Right forelimb (tissue), 1 donor: ENCODE measurements around the gene KRTAP4-7.
"Not testable (repeated sequence)": the region's sequence is repeated elsewhere in the genome, so short reads cannot be mapped to it uniquely, and the experiment has no call there.

Experiments
- DNase-seq: peaks from one replicate; pipeline ENCODE4 v3.0.0-alpha.2; 2018

Gene KRTAP4-7

DNA sequence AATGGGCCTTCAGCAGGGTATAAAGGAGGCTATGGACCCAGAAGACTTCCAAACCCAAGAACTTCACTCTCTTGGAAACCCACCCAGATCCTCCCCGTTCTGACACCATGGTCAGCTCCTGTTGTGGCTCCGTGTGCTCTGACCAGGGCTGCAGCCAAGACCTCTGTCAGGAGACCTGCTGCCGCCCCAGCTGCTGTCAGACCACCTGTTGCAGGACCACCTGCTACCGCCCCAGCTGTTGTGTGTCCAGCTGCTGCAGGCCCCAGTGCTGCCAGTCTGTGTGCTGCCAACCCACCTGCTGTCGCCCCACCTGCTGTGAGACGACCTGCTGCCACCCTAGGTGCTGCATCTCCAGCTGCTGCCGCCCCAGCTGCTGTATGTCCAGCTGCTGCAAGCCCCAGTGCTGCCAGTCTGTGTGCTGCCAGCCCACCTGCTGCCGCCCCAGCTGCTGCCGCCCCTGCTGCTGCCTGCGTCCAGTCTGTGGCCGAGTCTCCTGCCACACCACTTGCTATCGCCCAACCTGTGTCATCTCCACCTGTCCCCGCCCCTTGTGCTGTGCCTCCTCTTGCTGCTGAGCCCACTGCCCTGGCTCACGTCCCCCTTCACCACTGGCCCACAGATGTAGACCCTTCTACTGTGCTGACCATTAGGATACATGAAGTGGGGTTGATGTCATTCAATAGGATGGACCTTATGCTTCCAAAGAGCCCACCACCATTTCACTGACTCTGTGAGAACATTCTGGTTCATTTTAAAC is at the start of gene KRTAP4-7:
TSS of gene KRTAP4-7 (plus strand) at position 51 of the 757 bp plus-strand sequence. CDS start at position 108, 57 bp downstream.
- not testable (repeated sequence) for DNase-seq

DNA sequence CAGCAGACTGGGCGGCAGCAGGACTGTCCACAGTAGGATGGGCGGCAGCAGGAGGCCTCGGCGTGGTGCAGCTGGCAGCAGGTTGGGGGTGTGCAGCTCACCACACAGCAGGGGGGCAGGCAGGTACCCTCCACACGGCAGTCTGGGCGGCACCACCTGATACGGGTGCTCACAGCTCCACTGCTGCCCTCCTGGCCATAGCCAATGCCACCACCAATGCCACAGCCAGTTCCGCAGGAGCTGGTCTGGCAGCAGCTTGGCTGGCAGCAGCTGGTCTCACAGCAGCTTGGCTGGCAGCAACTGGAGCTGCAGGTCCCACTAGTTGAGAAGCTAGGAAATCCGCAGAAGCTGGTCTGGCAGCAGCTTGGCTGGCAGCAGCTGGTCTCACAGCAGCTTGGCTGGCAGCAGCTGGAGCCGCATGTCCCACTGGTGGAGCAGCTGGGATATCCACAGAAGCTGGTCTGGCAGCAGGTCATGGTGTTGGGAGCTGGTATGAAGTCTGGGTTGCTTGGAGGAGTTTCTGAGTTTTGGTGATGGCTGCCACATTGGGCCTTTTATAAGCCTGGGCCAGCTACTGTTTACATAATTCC is 49.5 kb upstream of the KRTAP4-7 start, which contains the start of gene KRTAP1-3:
TSS of gene KRTAP1-3 (minus strand) at position 529 of the 590 bp plus-strand sequence. CDS start at position 476, 53 bp downstream.
- not testable (repeated sequence) for DNase-seq

DNA sequence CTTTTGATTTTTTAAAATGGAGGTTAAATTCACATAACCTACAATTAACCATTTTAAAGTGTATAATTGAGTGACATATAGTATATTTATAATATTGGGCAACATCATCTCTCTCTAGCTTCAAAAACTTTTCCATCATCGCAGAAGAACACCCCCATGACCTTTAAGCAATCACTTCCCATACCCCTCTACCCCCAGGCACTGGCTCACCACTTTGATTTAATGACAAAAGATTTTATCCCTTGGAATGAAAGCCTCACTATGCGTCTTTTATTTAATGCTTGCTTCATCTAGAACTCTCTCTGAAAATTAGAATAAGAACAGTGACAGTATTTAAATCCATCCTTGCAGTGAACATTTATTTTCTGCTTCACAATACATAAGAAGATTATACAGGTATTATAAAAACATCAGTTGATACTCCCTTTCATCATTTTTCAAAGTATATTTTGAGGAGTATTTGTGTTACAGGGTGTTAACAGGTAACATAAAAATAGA is 46.0 kb upstream of the KRTAP4-7 start:
- DNase-seq, result no peak

DNA sequence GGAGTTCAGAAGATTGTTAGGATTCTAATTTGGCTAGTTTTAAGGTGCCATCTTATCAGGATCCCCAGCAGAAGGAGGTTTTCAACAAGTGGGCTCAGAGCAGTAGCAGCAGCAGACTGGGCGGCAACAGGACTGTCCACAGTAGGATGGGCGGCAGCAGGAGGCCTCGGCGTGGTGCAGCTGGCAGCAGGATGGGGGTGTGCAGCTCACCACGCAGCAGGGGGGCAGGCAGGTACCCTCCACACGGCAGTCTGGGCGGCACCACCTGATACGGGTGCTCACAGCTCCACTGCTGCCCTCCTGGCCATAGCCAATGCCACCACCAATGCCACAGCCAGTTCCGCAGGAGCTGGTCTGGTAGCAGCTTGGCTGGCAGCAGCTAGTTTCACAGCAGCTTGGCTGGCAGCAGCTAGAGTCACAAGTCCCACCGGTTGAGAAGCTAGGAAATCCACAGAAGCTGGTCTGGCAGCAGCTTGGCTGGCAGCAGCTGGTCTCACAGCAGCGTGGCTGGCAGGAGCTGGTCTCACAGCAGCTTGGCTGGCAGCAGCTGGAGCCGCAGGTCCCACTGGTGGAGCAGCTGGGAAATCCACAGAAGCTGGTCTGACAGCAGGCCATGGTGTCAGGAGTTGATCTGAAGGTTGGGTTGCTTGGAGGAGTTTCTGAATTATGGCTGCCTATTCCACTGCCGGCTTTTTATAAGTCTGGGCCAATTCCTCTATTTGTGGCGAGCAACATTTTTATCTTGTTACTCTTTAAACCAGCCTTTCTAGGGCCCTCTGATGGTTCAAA is 43.0 kb upstream of the KRTAP4-7 start, which contains the start of gene KRTAP1-1:
TSS of gene KRTAP1-1 (minus strand) at position 668 of the 789 bp plus-strand sequence. CDS start at position 615, 53 bp downstream.
- peak; percentile 47 for DNase-seq

DNA sequence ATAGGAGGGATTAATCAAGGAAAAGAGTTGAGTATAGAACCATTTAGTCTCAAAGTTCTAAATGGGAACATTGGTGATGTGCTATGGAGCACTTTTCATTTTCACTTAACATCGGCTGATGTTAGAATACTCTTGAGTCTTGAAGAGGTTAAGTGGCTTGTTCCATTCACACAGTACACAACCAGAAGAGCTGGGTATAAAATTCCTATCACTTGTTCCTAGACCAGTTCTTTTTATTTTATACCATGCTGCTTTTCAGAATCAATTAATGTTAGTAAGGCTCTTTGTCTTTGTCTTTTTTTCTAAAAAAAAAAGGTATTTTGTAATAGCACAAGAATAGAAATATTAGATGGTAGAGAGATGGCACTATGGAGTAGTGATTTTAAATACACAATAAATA is 41.0 kb upstream of the KRTAP4-7 start:
- no peak for DNase-seq

DNA sequence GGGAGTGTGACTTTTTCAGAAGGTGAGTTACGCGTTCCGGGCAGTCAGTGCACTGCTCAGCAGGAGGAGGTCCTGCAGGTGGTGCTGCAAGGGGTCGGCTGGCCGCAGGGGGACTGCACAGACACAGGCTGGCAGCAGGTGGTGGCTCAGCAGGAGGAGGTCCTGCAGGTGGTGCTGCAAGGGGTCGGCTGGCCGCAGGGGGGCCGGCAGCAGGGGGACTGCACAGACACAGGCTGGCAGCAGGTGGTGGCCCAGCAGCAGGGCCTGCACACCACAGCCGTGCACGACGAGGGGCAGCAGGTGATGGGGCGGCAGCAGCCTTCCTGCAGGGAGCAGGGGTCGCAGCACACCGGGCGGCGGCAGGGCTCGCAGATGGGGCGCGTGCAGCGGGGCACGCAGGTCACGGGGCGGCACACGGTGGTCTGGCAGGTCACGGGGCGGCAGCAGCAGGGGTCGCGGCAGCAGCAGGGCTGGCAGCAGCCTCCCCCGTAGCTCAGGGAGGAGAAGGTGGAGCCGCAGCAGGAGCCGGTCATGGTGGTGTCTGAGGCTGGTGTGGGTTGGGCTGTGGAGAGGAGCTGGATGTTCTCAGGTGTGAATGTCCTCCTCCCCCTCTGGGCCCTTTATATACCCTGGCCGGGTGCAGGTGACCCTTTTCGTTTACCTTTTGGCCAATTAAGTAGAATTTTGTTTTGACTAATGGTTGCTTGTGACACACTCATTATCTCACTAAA is 37.0 kb upstream of the KRTAP4-7 start, which contains the start of gene KRTAP2-1:
TSS of gene KRTAP2-1 (minus strand) at position 582 of the 731 bp plus-strand sequence. CDS start at position 533, 49 bp downstream.
- DNase-seq, result not testable (repeated sequence)

DNA sequence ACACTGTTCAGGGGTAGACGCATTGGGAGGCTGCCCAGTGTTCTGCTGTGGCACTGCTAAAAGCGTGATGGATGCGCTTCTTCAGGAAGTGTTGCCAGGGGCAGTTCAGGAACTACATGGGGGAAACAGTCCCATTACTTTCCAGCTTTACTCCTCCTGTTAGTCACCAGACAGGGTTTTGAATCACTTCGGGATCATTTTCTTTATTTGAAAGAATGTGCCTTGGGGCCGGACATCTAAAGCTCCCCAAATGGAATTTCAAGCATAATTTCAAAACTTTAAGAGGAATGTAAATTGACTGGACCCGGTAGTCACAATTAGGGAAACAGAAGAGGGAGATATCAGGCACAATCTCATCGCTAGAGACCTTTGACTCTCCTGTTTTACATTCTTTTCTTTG is 35.5 kb upstream of the KRTAP4-7 start:
- DNase-seq, result no peak

DNA sequence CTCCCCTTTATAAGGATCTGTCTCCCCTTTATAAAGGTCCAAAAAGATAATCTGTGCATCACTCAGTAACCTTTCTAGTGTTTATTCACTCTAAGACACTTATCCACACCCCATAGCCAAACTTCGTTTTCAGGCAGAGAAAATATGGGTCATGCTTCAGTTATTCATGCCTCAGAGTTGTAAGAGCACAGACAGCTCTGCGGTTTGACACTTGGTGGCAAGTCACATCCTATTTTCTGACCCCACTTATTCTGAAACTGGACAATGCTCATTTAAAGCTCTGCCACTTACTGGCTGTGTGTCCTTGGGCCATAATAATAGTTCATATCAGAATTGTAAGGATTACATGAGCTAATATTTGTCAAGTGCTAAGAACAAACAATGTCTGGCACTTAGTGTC is 34.8 kb upstream of the KRTAP4-7 start:
- no peak for DNase-seq

DNA sequence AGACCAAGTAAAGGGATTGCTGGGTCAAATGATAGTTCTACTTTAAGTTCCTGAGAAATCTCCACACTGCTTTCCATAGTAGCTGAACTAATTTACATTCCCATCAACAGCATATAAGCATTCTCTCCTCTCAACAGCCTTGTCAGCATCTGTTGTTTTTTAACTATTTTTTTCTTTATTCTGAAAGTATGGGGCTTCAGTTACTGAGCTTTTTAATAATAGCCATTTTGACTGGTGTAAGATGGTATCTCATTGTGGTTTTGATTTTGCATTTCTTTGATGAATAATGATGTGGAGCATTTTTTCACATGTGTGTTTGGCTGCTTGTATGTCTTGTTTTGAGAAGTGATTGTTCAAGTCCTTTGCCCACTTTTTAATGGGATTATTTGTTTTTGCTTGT is 31.4 kb upstream of the KRTAP4-7 start:
- no peak for DNase-seq

DNA sequence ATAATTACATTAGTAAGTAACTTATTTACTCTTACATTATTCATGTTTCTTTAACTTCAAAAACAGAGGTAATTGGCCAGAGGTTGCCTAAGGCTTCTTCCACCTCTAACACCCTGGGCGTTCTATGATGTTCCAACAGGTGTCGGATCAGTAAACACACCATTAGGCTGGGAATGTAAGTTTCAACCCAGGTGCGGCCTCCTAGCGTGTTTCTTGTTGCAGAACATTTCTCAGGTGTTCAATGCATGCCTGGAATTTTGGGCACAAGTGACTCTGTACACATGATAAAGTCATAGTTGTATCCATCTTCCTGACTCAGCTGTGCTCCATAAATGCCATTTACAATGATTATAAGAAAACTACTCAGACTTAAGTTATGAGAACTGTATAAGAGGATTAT is 29.9 kb upstream of the KRTAP4-7 start:
- DNase-seq, result no peak

DNA sequence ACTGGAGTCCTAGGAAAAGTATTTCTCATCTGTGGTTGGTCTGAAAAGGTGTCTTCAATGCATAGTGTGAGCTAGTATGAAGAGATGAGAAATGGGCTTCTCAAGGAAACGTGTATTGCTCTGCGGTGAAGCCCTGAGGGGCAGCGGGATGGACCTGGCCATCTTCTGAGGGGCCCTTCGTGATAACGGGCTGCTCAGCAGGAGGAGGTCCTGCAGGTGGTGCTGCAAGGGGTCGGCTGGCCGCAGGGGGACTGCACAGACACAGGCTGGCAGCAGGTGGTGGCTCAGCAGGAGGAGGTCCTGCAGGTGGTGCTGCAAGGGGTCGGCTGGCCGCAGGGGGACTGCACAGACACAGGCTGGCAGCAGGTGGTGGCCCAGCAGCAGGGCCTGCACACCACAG is 29.4 kb upstream of the KRTAP4-7 start:
- DNase-seq, result not testable (repeated sequence)

DNA sequence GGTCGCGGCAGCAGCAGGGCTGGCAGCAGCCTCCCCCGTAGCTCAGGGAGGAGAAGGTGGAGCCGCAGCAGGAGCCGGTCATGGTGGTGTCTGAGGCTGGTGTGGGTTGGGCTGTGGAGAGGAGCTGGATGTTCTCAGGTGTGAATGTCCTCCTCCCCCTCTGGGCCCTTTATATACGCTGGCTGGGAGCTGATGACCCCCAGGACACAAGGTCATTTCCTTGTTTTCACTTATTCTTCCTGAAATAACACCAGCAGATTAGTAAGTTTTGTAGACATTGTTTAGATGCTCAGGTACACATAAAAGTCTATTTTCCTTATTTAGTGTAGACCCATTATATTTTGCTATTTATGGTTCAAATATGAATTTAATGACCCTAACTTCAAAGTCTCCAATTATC is 28.8 kb upstream of the KRTAP4-7 start, which contains the start of gene KRTAP2-2:
TSS of gene KRTAP2-2 (minus strand) at position 101 of the 400 bp plus-strand sequence. CDS start at position 82, 19 bp downstream.
- not testable (repeated sequence) for DNase-seq

DNA sequence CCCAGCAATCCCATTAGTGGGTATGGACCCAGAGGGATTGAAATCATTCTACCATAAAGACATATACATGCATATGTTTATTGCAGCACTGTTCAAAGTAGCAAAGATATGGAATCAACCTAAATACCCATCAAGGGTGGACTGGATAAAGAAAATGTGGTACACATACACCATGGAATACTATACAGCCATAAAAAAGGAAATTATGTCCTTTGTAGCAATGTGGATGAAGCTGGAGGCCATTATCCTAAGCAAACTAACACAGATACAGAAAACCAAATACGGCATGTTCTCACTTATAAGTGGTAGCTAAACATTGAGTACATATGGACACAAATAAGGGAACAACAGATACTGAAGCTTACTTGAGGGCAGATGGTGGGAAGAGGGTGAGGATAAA is 26.4 kb upstream of the KRTAP4-7 start:
- no peak for DNase-seq

DNA sequence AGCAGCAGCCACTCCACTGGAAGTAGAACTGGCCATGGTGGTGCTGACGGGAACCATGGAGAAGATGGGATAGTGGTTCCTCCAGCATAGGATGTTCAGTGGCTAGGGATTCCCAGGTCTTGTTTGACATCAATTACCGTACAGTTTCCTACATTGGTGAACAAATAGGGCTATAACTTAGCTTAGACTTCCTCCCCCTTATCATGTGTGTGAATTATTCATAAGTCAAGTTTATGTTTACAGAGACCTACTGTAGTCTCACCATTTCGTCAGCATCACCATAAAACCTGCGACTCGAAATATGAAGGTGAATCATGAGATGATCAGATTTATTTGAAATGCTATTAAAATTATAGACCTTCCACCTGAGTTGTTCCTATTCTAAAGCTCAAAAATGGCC is 25.2 kb upstream of the KRTAP4-7 start:
- no peak for DNase-seq

DNA sequence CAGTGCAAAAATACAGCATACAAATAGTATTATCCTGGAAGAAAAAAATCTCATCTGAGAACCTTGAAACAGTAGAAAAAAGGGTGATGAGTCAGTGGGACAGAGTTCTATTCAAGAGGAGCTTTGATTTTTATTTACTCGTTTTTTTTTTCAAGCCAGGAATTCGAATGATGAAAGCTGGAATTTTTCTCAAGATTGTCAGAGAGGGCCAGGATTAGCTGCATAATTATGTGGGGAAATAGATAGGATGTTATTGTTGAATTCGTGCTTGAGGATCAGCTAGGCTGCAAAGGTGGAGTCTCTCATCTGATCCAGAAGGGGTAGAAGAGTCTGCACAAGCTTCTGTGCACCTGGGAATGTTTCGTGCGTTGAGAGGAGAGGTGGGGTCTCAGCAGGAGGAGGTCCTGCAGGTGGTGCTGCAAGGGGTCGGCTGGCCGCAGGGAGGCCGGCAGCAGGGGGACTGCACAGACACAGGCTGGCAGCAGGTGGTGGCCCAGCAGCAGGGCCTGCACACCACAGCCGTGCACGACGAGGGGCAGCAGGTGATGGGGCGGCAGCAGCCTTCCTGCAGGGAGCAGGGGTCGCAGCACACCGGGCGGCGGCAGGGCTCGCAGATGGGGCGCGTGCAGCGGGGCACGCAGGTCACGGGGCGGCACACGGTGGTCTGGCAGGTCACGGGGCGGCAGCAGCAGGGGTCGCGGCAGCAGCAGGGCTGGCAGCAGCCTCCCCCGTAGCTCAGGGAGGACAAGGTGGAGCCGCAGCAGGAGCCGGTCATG is 24.5 kb upstream of the KRTAP4-7 start:
- not testable (repeated sequence) for DNase-seq

DNA sequence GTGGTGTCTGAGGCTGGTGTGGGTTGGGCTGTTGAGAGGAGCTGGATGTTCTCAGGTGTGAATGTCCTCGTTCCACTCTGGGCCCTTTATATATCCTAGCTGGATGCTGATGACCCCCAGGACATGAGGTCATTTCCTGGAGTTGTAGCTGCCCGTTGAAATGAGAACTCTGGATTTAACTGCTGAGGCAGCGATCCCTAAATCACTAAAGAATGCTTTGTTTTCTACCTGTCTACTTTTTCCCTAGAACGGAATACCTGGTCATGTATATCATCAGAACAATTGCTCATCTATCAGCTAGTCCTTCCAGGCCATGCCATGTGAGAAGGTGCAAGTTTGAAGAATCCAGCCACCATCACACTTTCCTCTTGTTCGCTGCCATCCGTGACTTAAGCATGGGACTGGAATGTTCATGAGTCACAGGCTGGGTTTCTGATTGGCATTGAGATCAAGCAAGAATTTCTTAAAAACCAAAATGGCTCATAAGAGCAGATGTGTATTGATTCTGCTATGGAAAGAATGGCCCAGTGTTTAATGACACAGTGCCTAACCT is 23.8 kb upstream of the KRTAP4-7 start, which contains the start of gene KRTAP2-3:
TSS of gene KRTAP2-3 (minus strand) at position 63 of the 553 bp plus-strand sequence. CDS start 64 bp downstream, outside the sequence.
- DNase-seq, result no peak

DNA sequence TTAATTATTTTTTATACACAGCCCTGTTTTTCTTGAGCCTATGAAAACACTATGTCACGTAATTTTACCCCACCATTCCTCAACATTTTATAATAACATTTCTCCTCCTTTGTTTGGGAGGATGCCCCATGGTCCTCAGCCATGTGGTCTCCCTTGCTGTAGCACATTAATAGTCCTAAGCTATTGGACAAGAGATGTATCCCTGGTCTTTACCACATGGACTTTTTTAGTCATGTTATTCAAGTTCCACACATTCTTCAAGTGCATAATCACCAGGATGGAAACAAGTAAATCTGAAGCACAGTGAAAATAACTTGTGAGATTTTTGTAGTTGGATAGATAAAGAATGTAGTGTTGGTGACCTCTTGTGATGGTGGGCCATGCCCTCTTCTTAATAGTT is 22.0 kb upstream of the KRTAP4-7 start:
- DNase-seq, result no peak

DNA sequence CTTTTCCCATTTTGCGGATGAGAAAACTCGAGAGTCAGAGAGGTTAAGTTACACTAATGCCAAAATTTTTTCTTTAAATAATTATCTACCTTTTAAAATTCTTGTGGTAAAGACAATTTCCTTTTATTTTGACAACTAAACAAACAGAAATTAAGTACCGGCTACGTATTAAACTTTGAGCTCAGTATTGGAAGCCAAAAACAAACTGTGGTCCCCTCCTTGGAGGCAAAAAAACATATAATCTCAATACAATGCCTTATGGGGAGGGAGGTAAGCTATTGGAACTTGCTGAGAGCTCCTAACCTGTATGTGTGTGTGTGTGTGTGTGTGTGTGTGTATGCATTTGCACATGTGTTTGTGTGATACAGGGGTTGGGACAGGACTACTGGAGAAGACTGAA is 20.5 kb upstream of the KRTAP4-7 start:
- DNase-seq, result no peak

DNA sequence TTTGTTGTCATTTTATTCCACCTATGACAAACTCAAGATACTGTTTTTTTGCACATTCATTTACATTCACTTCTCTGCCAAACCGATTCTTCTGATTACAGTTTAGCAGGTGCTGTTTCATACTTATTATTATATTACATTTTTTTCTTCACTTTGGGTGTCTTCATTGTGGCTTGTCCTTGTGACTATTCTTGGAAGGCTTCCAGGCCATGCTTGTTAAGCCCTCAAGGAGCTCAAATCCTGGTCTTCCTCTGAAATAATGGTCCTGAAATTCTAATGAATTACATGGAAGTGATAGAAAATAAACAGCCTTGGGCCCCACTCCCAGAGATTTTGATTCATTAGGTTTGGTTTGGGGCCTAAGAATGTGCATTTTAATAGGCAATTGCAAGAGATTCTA is 19.6 kb upstream of the KRTAP4-7 start:
- no peak for DNase-seq

DNA sequence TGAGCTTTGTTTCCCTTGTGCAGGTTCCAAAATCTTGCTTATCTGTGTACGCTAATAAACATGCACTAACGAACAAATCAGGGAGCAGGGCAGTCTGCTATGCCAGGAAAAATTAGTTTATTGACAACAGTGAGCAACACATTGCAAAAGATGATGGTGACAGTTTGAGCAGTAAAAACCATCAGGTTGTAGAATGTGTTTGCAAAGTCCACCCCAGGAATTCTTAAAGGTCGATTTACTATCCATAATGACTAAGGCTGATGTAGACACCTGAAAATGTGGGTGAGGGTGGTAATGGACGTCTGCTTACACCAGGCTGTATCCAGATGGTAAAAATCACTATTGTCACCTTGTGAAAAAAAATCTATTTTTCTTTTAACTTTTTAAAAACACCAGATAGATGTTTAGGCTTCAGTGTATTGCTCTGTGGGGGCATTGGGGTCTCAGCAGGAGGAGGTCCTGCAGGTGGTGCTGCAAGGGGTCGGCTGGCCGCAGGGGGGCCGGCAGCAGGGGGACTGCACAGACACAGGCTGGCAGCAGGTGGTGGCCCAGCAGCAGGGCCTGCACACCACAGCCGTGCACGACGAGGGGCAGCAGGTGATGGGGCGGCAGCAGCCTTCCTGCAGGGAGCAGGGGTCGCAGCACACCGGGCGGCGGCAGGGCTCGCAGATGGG is 18.8 kb upstream of the KRTAP4-7 start:
- not testable (repeated sequence) for DNase-seq
